OCI-LY1 (cell line): ENCODE data around the gene TPSB2.

Experiments
- H2AFZ ChIP-seq: fragments of 200-600 bp; sonication (generic), shearing (Covaris generic); 2 replicates; pipeline ENCODE4 v1.6.0; 2014; ENCODE audit warnings: antibody characterized with exemption, mild to moderate bottlenecking, low read length
- H3F3A ChIP-seq: fragments of 200-600 bp; sonication (generic), shearing (Covaris generic); 2 replicates; pipeline ENCODE4 v1.6.0; 2014; ENCODE audit warnings: mild to moderate bottlenecking, antibody characterized with exemption, low read length, moderate library complexity; ENCODE audit not compliant: insufficient read depth
- H3K27ac ChIP-seq: fragments of 200-600 bp; sonication (generic); 2 replicates; pipeline ENCODE4 v1.5.1; 2014; ENCODE audit warnings: low read length, mixed run types, mild to moderate bottlenecking, low read depth; ENCODE audit not compliant: poor library complexity, severe bottlenecking
- H3K27me3 ChIP-seq: fragments of 200-600 bp; sonication (generic); 2 replicates; pipeline ENCODE4 v1.6.0; 2014; ENCODE audit warnings: antibody characterized with exemption, mild to moderate bottlenecking, low read length, moderate library complexity; ENCODE audit not compliant: insufficient read depth
- H3K36me3 ChIP-seq: fragments of 200-600 bp; sonication (generic); 2 replicates; pipeline ENCODE4 v1.6.1; 2014; ENCODE audit warnings: mild to moderate bottlenecking, antibody characterized with exemption, low read length, moderate library complexity, mixed read lengths; ENCODE audit not compliant: insufficient read depth
- H3K4me1 ChIP-seq: fragments of 200-600 bp; sonication (generic); 2 replicates; pipeline ENCODE4 v1.5.1; 2014; ENCODE audit warnings: mild to moderate bottlenecking, low read length, moderate library complexity; ENCODE audit not compliant: insufficient read depth, severe bottlenecking
- H3K4me2 ChIP-seq: fragments of 200-600 bp; sonication (generic), shearing (Covaris generic); 2 replicates; pipeline ENCODE4 v1.6.1; 2014; ENCODE audit warnings: low read length
- H3K4me3 ChIP-seq: fragments of 200-600 bp; sonication (generic); 2 replicates; pipeline ENCODE4 v1.5.1; 2014; ENCODE audit warnings: low read length, low read depth, mild to moderate bottlenecking, mixed read lengths; ENCODE audit not compliant: poor library complexity, severe bottlenecking
- H3K79me2 ChIP-seq: fragments of 200-600 bp; shearing (Covaris generic); 2 replicates; pipeline ENCODE4 v1.6.1; 2016; ENCODE audit warnings: mixed run types, low read length, mixed read lengths; ENCODE audit not compliant: insufficient read depth
- H3K9ac ChIP-seq: fragments of 200-600 bp; sonication (generic), shearing (Covaris generic); 2 replicates; pipeline ENCODE4 v1.6.1; 2014; ENCODE audit warnings: mild to moderate bottlenecking, low read length, mixed read lengths
- H3K9me2 ChIP-seq: fragments of 200-600 bp; sonication (generic), shearing (Covaris generic); 2 replicates; pipeline ENCODE4 v1.6.1; 2014; ENCODE audit warnings: low read depth, mild to moderate bottlenecking, low read length, mixed read lengths
- H3K9me3 ChIP-seq: fragments of 200-600 bp; shearing (Covaris generic); 2 replicates; pipeline ENCODE4 v1.6.1; 2014; ENCODE audit warnings: low read length, mixed read lengths
- H4K20me1 ChIP-seq: fragments of 200-600 bp; sonication (generic), shearing (Covaris generic); 2 replicates; pipeline ENCODE4 v1.6.0; 2016; ENCODE audit warnings: mild to moderate bottlenecking, low read length; ENCODE audit not compliant: insufficient read depth
- CTCF ChIP-seq: fragments of 200-600 bp; sonication (generic), shearing (Covaris generic); IDR thresholded peaks from 2 replicates; pipeline ENCODE4 v1.5.1; 2017; ENCODE audit warnings: mild to moderate bottlenecking, antibody characterized with exemption, low read length, moderate library complexity, mixed read lengths
- EZH2 ChIP-seq: fragments of 200-600 bp; sonication (generic), shearing (Covaris generic); IDR thresholded peaks from 2 replicates; pipeline ENCODE4 v1.8.0; 2017; ENCODE audit warnings: borderline replicate concordance, mixed run types, mild to moderate bottlenecking, antibody characterized with exemption, low read length, moderate library complexity, mixed read lengths

Gene TPSB2

GRCh38 chr16:1194665-1195392 is 35.2 kb downstream of the TPSB2 start:
- no peak overlapping the region for H3K4me3 ChIP-seq
- H3K36me3 ChIP-seq: no peaks in the 10 kb centered on the region
- no peaks in the 10 kb centered on the region for H3K79me2 ChIP-seq
- H2AFZ ChIP-seq: no peak overlapping the region
- no peak overlapping the region for H3K9ac ChIP-seq
- no peaks in the 10 kb centered on the region for H3K27me3 ChIP-seq
- no peak overlapping the region for H3K27ac ChIP-seq
- H3K9me3 ChIP-seq: no peaks in the 10 kb centered on the region
- H4K20me1 ChIP-seq: no peaks in the 10 kb centered on the region
- H3F3A ChIP-seq: no peaks in the 10 kb centered on the region
- no peak overlapping the region for H3K4me2 ChIP-seq
- no peaks in the 10 kb centered on the region for H3K9me2 ChIP-seq
- no peak for TF ChIP-seq EZH2
- peak; percentile 68 for TF ChIP-seq CTCF
- no peaks in the 10 kb centered on the region for H3K4me1 ChIP-seq

GRCh38 chr16:1193825-1194581 is 36.0 kb downstream of the TPSB2 start:
- Histone ChIP-seq H3K9ac (no peak overlapping the region), H3K4me3 (no peak overlapping the region), H3F3A (no peaks in the 10 kb centered on the region), H4K20me1 (no peaks in the 10 kb centered on the region), H3K36me3 (no peaks in the 10 kb centered on the region), H3K27ac (no peak overlapping the region), H2AFZ (no peak overlapping the region), H3K79me2 (no peaks in the 10 kb centered on the region), H3K9me2 (no peaks in the 10 kb centered on the region), H3K4me2 (no peak overlapping the region), H3K27me3 (no peaks in the 10 kb centered on the region), H3K9me3 (no peaks in the 10 kb centered on the region), H3K4me1 (no peaks in the 10 kb centered on the region)
- no peak for TF ChIP-seq EZH2
- TF ChIP-seq CTCF: no peak

GRCh38 chr16:1193143-1193824 is 36.7 kb downstream of the TPSB2 start:
- Histone ChIP-seq H4K20me1 (no peaks in the 10 kb centered on the region), H3K4me2 (no peak overlapping the region)

More at GRCh38 chr16:1193143-1193824, 36.7 kb downstream of the TPSB2 start:
- Histone ChIP-seq H3K4me3 (no peak overlapping the region), H2AFZ (no peak overlapping the region), H3F3A (no peaks in the 10 kb centered on the region), H3K27me3 (no peaks in the 10 kb centered on the region), H3K9ac (no peak overlapping the region), H3K27ac (no peak overlapping the region), H3K4me1 (no peaks in the 10 kb centered on the region), H3K36me3 (no peaks in the 10 kb centered on the region), H3K9me2 (no peaks in the 10 kb centered on the region), H3K9me3 (no peaks in the 10 kb centered on the region), H3K79me2 (no peaks in the 10 kb centered on the region)
- no peak for TF ChIP-seq CTCF
- no peak for TF ChIP-seq EZH2
